ENCODE data around the gene ACOT9.

GRCh38 chrX:23732704-23733103 lies 10.4 kb downstream of the ACOT9 start:
- TF ChIP-seq CTCF (conservative IDR thresholded peaks at IDR 0.05; ENCODE audit: low read length) (no peak), EZH2phosphoT487 (IDR thresholded peaks at IDR 0.05; ENCODE audit: borderline replicate concordance) (no peak)

Data from Loucy (cell line).